Suprapubic skin (tissue), 3 donors: ENCODE measurements around the gene SLC35C1.

Experiments
- POLR2AphosphoS5 ChIP-seq, 3 donors: sonication (generic); formaldehyde crosslinking; IDR thresholded peaks; one replicate each; pipeline ENCODE4 v1.6.1; 2017; ENCODE audit warnings: antibody characterized with exemption in 3 of 3
- TF ChIP-seq, protein P1 (sequence below), 2 donors: fragments of 200-600 bp in 1 of 2; fragments of 450-650 bp in 1 of 2; sonication (generic) in 1 of 2; IDR thresholded peaks; one replicate each; pipeline ENCODE4 v1.5.1; 2016 to 2019; ENCODE audit warnings: antibody characterized with exemption in 2 of 2, mild to moderate bottlenecking in 1 of 2, moderate library complexity in 1 of 2

DNA sequence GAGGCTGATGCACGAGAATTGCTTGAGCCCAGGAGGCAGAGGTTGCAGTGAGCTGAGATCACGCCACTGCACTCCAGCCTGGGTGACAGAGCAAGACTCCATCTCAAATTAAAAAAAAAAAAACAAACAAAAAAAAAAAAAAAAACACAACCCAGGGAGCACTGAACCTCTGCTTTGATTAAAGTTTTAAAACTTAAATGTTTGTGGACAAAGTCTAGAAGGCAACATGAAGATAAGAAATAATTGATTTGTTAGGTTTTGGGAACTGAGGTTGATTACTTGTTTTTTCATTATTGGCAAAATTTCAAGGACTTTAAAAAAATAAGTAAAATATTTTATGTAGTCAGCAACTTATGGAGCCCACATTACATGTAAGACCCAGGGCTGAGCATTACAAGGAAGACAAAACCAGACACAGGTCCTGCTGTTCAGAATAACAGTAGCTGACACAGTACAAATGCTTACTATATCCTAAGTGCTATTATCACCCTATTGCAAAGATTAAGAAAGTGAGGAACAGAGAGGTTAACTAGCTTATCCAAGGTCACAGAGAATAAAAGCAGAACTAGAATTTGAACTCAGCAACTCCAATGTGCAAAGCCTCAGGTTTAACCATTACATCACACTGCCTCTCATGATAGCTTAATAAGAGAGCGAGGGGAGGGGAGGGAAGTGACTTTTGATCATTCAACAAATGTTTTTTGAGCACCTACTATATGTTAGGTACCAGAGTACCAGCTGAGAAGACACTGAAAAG is 40.1 kb downstream of the SLC35C1 start:
- TF ChIP-seq, protein P1, sequence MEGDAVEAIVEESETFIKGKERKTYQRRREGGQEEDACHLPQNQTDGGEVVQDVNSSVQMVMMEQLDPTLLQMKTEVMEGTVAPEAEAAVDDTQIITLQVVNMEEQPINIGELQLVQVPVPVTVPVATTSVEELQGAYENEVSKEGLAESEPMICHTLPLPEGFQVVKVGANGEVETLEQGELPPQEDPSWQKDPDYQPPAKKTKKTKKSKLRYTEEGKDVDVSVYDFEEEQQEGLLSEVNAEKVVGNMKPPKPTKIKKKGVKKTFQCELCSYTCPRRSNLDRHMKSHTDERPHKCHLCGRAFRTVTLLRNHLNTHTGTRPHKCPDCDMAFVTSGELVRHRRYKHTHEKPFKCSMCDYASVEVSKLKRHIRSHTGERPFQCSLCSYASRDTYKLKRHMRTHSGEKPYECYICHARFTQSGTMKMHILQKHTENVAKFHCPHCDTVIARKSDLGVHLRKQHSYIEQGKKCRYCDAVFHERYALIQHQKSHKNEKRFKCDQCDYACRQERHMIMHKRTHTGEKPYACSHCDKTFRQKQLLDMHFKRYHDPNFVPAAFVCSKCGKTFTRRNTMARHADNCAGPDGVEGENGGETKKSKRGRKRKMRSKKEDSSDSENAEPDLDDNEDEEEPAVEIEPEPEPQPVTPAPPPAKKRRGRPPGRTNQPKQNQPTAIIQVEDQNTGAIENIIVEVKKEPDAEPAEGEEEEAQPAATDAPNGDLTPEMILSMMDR (IDR thresholded peaks at IDR 0.05) = no peak
- no peak for TF ChIP-seq POLR2AphosphoS5 (IDR thresholded peaks at IDR 0.05)
